GM21825 (cell line): ENCODE measurements around the gene TIGIT.
"Not testable (repeated sequence)": the region's sequence is repeated elsewhere in the genome, so short reads cannot be mapped to it uniquely, and the experiment has no call there.

Experiments
- ATAC-seq: cut with Tn5 transposase; IDR thresholded peaks from one replicate; pipeline ENCODE4 v1.9.1; 2021; ENCODE audit warnings: mild to moderate bottlenecking, moderate library complexity; ENCODE audit not compliant: unreplicated experiment

Gene TIGIT

DNA sequence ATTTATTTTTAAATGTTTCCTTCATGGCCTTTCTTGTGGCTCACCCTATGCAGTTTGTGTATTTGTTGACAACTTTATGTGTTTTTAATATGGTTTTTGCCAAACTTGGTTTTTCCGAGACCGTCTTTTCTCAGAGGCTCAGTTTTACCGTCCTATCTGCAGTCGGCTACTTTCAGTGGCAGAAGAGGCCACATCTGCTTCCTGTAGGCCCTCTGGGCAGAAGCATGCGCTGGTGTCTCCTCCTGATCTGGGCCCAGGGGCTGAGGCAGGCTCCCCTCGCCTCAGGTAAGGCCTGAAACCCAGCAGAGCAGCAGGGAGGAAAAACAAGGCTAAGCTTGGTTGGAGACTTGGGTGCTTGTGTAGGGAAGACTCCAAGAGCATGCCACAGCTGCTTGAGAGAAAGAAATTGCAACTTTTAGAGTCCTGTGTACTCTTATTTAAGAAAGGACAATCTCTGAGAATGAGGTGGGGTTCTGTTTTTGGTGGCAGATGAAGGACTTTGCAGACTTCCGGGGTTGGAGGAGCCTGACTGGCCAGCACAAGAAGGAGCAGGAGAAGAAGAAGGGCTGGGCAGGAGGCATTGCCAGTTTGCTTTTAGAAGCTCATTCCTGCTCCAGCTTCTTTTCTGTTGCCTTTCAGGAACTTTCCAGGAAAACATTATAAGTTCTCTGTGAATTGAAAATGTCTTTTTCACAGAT, at the start of gene TIGIT:
TSS of gene TIGIT (plus strand) at position 191 of the 698 bp plus-strand sequence. CDS start at position 225, 34 bp downstream.
- ATAC-seq: no peak

DNA sequence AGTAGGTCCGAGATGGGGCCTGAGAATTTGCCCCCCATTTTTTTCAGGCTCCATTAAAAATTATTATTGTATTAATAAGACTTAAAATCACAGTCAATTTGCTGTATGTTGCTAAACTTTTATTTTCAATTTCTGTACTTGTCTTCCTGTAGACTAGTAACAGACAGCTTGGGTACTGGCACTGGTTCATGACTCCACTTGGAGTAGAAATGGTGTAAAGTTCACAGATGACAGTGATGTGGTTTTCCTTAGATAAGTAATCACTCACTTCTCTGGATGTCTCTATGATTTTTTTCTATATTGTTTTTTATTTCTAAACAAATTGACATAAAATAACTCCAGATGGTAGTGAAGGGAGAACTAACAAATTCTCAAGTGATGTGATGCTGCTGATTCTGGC, 40.9 kb upstream of the TIGIT start:
- no peak for ATAC-seq

DNA sequence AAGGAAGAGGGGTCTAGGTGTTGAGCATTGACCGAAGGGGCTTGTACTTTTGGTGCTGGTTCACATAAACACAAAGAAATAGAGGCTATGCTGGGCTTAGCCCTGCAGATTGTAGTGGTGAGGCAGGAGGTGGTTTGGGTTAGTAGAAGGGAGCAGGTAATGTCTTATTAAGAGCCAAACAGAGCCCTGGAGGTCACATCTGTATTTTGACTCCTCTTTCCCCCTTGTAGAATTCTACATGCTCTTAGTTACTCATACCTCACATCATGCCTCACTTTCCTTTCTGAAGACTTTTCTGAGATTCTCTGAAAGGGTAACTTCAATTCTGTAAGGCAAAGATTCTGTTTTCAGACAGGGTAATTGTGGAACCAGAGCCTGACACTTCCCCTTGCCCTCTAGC, 40.3 kb upstream of the TIGIT start:
- no peak for ATAC-seq

DNA sequence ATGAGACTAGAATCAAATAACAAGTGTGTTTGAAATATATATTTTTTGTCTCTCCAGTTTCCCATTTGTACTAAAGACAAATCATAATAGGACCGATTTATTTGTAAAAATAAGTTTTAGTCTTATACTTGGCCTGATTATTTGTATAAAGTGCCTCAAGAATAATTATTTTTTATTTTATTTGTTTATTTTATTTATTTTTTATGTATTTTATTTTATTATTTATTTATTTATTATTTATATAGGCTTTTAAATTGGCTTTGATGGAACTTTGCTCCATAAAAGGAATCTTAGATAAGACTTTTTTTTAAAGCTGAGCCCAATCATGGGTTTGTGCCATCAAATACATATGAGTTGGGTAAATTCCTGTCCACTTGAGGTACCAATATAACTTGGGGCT, 34.3 kb upstream of the TIGIT start:
- ATAC-seq: no peak

DNA sequence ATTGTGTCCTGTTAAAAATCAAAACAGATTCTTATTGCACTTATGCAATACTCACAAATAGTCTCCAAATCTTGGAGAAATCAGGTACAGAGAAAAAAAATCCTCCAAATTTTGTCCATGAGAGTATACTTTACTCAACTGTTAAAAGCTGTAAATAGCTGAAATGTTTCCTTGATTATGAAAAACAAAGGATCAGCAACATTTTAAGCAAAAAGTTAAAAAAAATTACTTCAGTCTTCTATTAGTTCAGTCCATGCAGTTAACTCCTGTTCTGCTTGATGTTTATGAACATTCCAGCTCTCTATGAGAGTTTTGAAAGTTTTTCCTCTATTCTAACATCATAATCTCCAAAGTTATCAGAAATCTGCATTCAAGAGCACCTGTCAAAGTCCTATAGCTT, 33.7 kb upstream of the TIGIT start:
- ATAC-seq: no peak

DNA sequence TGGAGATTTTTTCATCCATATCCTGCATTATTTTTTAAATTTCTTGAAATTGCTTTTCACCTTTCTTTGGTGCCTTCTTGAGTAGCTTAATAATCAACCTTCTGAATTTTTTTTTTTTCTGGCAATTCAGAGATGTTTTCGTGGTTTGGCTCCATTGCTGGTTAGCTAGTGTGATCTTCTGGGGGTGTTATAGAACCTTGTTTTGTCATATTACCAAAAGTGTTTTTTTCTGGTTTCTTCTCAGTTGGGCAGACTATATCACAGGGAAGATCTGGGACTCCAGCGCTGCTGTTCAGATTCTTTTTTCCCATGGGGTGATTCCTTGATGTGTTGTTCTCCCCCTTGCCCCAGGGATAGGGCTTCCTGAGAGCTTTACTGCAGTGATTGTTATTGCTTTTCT, 23.8 kb upstream of the TIGIT start:
- no peak for ATAC-seq

DNA sequence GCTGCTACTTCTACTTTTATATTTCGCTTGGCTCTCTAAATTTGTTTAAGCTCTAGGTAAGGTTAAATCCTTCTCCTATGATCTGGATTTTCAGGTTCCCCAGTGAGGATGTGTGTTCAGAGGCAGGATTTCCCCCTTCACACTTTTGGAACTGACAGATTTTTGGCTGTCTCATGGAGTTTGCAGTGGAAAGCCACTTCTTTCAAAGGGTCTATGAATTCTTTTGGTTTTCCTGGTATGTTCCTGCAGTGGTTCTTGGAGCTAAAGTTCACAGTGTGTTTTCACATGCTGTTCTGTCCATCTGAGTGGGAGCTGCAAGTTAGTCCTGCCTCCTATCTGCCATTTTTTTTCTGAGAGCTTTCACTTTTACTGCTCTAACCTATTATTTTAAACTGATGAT, 21.6 kb upstream of the TIGIT start:
- no peak for ATAC-seq

DNA sequence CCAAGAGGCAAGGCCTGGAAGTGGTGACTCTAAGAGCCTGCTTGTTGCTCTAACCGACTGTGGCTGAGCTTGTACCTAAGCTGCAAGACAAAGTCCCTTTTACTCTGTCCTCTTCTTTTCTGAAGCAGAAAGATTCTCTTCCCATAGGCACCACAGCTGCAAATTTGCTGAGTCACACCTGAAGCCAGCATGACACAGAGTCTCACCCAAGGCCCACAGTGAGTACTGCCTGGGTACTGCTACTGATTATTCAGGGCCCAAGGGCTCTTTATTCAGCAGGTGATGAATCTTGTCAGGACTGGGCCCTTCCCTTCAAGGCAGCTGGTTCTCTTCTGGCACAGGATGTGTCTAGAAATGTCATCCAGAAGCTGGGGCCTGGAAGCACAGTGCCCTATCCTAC, 18.9 kb upstream of the TIGIT start:
- no peak for ATAC-seq

DNA sequence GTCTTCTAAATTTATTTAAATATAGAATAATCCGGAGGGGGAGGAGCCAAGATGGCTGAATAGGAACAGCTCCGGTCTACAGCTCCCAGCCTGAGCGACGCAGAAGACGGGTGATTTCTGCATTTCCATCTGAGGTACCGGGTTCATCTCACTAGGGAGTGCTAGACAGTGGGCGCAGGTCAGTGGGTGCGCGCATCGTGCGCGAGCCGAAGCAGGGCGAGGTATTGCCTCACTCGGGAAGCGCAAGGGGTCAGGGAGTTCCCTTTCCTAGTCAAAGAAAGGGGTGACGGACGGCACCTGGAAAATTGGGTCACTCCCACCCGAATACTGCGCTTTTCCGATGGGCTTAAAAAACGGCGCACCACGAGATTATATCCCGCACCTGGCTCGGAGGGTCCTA, 17.0 kb upstream of the TIGIT start:
- ATAC-seq: not testable (repeated sequence)

DNA sequence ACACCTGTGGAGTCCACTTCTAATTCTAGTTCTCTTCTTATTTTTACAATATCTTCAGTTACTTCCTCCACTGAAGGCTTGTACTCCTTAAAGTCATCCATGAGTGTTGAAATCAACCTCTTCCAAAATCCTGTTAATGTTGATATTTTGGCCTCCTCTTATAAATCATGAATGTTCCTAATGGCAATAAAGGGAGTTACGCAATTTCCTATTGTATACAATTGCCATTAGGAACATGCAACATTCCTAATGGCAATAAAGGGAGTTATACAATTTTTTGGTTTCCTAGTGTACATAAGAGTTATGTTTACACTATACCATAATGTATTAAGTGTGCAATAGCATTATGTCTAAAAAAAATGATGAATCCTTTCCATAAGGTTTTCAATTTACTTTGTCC, 9.2 kb upstream of the TIGIT start:
- ATAC-seq: no peak

DNA sequence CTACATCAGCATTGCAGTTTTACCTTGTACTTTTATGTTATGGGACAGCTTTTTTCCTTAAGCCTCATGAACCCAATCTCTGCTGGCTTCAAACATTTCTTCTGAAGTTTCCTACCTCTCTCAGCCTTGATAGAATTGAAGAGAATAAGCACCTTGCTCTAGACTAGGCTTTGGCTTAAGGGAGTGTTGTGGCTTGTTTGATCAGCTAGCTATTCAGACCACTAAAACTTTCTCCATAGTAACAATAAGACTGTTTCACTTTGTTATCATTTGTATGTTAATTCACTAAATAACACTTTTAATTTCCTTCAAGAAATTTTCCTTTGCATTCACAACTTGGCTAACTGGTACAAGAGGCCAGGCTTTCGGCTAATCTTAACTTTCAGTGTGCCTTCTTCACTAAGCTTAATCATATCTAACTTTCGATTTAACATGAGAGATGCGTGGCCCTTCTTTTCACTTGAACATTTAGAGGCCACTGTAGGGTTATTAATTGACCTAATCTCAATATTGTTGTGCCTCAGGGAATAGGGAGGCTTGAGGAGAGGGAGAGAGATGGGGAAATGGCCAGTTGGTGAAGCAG, 8.1 kb upstream of the TIGIT start:
- no peak for ATAC-seq

DNA sequence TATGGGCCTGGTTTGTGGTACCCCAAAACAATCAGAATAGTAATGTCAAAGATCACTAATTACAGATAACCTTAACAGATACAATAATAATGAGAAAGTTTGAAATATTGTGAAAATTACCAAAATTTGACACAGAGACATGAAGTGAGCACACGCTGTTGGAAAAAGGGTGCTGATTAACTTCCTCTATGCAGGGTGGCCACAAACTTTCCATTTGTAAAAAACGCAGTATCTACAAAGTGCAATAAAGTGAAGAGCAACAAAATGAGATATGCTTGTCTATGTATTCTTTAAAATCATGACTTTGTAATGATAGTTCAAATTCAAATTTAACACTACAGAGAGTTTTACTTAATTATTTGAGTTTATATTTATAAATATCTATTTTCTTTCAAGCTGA, 7.6 kb upstream of the TIGIT start:
- no peak for ATAC-seq

DNA sequence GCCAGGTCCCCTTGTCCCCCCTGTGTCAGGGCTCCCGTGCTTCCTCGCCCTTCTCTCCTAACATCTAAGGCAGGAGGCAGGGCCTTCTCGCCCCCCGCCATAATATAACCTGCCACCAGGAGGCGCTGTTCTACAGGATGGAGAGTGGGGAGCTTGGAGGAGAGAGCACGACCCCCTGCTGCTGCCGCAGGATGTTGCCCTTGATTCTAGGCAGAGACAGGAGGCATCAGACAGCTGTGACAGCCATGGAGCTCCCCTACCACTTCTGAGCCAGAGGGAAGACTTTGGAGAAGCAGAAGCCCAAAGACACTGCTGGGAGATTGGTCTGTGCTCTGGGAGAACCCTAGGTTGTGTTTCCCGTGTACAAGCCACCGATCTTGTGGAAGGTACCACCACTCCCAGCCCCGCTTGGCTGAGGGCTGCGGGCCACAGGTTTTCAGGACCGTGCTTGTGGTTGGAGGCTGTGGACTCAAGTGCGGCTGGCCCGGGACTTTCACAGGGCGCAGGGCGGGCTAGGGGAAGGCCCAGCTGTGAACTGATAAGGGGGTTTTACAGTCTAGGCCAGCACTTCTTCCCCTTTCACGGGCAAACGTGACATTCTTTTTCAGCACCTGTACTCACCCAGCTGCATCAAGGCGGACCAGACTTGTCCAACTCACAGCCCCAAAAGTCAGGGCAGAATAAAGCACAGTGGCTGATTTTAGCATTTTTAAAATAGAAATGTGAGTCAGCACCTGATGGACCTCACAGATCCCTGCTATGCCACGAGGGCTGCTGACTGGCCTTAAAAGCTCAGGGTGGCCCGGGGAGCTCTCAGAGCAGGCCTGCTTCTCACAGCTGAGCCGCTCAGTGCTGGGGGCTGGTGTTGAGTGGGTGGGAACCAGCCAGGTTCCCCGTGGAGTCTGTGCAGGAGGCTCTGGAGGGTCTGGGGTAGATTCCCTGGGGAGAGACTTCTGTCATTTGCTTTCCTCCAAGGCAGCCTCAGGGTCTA, 2.6 kb upstream of the TIGIT start:
- peak; percentile 86 for ATAC-seq

DNA sequence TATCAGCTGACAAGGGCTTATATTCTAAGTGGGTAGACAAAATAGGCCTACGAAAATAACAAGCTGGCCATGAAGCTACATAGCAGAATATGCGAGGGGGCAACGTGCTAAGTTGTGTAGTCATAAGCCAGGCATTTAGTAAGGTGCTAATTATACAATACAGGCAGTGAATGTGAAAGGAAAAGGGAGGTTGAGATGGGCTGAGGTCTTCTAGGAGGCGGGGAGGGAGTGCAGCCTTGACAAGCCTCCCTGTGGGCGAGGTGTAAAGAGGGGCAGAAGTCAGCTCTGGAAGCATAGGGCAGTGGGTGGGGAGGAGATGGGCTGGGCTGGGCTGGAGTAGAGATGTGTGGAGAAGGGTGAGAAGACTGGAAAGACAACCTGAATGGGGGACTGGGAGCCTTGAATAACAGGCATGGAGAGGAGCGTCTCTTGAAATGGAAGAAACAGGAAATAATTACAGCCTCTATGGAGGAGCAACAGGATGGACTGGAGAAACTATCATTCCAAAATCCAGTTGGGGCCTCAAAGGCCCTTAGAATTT, 1.2 kb downstream of the TIGIT start:
- ATAC-seq: no peak

DNA sequence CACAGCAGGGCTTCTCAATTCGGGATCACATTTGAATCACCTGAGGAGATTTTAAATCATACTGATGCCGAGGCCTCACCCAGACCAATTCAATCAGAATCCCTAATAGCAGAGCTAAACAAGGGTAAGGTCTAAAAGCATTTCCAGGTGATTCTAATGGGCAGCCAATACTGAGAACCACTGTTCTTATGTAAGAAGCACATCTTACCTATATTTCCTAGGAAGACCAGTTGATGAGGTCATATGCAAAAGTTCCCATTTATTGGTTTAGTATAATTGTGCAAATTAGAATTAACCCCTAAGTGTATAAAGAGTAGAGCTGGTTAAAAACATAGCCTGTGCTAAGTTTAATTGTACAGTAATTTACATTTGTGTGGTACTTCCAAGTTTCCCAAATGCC, 2.1 kb downstream of the TIGIT start:
- no peak for ATAC-seq

DNA sequence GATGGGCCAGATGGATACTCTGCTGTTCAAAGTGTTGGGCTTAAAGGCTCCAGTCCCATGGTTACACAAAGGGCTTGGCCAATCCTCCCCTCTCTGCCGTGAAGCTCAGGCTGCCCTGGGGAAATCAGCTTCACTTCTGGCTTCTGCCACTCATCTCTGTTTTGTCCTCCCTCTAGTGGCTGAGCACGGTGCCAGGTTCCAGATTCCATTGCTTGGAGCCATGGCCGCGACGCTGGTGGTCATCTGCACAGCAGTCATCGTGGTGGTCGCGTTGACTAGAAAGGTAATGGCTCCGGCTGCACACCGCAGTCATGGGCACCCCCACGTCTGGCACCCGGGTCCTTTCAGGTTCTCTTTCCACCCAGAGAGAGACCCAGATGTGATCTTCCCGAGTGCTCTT, 5.6 kb downstream of the TIGIT start:
- ATAC-seq: no peak

DNA sequence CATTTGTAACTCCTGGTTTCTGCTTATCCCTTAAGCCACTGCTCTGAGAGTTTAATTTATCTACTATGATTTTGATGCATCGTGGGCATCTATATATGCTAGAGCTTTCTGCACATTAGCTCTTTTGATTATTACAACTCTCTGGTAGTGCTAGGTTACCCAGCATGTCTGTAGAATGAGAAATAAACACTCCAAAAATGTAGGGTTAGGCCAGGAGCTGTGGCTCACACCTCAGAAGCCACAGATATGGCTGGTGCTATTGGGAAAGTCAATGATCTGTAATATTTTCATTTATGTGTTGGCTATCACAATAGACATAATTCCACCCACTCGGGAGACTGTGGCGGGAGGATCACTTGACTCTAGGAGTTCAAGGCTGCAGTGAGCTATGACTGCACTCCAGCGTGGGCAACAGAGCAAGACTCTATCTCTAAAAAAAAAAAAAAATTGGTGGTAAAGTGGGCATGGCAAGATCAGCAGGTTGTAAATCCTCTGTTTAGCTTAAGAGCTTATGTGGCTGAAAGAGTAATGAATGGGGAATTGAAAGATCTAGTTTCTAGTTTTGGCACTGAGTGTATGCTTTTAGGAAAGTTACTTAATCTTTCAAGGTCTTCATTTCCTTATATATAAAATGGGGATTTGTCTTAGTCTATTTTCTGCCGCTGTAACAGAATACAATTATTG, 6.3 kb downstream of the TIGIT start:
- ATAC-seq: no peak

DNA sequence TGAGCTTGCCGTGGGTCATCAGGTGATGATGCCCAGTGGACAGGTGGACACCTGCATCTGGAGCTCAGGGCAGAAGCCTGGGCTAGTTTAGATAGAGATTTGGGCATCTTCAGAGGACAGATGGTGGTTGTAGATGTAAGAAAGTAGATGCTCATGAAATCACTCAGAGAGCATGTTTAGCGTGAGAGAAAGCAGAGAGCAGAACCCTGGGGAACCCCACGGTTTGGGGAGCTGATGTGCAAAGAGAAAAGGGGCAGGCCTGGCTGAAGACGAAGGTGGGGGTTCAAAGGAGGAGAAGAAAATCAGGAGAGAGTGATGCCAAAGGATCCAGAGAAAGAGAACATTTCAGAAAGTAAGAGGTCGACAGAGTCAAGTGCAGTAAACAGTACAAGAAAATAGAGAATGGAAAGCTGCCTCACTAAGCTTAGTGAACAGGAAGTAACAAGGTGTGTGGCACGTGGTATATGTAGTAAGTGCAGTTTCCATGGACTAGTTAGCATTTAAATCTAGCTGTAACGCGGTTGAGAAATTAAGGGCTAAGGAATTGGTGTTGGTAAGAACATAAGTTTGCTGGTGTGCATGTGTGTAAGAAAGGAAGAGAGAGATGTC, 13.5 kb downstream of the TIGIT start:
- ATAC-seq: no peak

DNA sequence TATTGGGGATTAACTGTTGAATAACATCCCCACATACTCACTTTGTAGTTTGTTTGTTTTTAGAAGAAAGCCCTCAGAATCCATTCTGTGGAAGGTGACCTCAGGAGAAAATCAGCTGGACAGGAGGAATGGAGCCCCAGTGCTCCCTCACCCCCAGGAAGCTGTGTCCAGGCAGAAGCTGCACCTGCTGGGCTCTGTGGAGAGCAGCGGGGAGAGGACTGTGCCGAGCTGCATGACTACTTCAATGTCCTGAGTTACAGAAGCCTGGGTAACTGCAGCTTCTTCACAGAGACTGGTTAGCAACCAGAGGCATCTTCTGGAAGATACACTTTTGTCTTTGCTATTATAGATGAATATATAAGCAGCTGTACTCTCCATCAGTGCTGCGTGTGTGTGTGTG, 14.0 kb downstream of the TIGIT start:
- no peak for ATAC-seq

DNA sequence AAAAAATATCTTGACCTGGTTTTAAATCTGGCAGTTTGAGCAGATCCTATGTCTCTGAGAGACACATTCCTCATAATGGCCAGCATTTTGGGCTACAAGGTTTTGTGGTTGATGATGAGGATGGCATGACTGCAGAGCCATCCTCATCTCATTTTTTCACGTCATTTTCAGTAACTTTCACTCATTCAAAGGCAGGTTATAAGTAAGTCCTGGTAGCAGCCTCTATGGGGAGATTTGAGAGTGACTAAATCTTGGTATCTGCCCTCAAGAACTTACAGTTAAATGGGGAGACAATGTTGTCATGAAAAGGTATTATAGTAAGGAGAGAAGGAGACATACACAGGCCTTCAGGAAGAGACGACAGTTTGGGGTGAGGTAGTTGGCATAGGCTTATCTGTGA, 14.5 kb downstream of the TIGIT start:
- ATAC-seq: no peak

DNA sequence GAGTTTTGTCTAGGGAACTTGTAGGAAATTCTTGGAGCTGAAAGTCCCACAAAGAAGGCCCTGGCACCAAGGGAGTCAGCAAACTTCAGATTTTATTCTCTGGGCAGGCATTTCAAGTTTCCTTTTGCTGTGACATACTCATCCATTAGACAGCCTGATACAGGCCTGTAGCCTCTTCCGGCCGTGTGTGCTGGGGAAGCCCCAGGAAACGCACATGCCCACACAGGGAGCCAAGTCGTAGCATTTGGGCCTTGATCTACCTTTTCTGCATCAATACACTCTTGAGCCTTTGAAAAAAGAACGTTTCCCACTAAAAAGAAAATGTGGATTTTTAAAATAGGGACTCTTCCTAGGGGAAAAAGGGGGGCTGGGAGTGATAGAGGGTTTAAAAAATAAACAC, 15.0 kb downstream of the TIGIT start:
- peak; percentile 88 for ATAC-seq
